Common myeloid progenitor, CD34-positive (primary cell): Measurements from ENCODE around the gene ROBO1.

Experiments
- CTCF ChIA-PET: fragments of 350-600 bp; sonication (Branson Sonifier 250); formaldehyde crosslinking; loops from one replicate; lab custom pipeline; 2021; ENCODE audit warnings: antibody characterized with exemption; lab: Charles Lee
- POLR2A ChIA-PET: fragments of 350-600 bp; sonication (Branson Sonifier 250); formaldehyde crosslinking; loops from one replicate; lab custom pipeline; 2021; ENCODE audit warnings: antibody characterized with exemption; lab: Charles Lee
- DNase-seq, 3 donors: peaks; one replicate each; pipeline versions ENCODE4 v3.0.0 to v3.0.0-alpha.2; 2013
- H3K27ac ChIP-seq, 2 experiments: 1 replicate in 1 of 2; 2 replicates in 1 of 2; pipeline ENCODE4 v1.7.0; 2013; ENCODE audit warnings: inconsistent platforms in 2 of 2, low read length in 2 of 2, mild to moderate bottlenecking in 2 of 2, low read depth in 1 of 2, moderate library complexity in 1 of 2; ENCODE audit not compliant: severe bottlenecking in 2 of 2, insufficient read depth in 1 of 2, poor library complexity in 1 of 2
- H3K27me3 ChIP-seq, 5 experiments: replicated peaks in 2 of 5; 1 replicate in 3 of 5; 2 replicates in 2 of 5; pipeline versions ENCODE4 v1.6.1 to v1.7.0; 2013; ENCODE audit warnings: low read length in 4 of 5, mild to moderate bottlenecking in 2 of 5, moderate library complexity in 2 of 5, inconsistent platforms in 1 of 5; ENCODE audit not compliant: insufficient read depth in 5 of 5, control insufficient read depth in 4 of 5
- H3K36me3 ChIP-seq, 4 experiments: 1 replicate in 2 of 4; 2 replicates in 2 of 4; pipeline versions ENCODE4 v1.6.1 to v1.7.0; 2013; ENCODE audit warnings: low read length in 3 of 4, control low read depth in 1 of 4, mild to moderate bottlenecking in 1 of 4; ENCODE audit not compliant: control insufficient read depth in 4 of 4, insufficient read depth in 4 of 4
- H3K4me1 ChIP-seq, 4 experiments: 1 replicate in 3 of 4; 2 replicates in 1 of 4; pipeline versions ENCODE4 v1.6.1 to v1.7.1; 2013; ENCODE audit warnings: low read length in 3 of 4, mild to moderate bottlenecking in 3 of 4, control low read depth in 1 of 4, inconsistent platforms in 1 of 4, moderate library complexity in 1 of 4; ENCODE audit not compliant: control insufficient read depth in 4 of 4, insufficient read depth in 4 of 4; ENCODE audit errors: control extremely low read depth in 1 of 4
- H3K4me3 ChIP-seq, 7 experiments: 1 replicate in 4 of 7; 2 replicates in 3 of 7; pipeline versions ENCODE4 v1.5.1 to v1.7.0; 2013; ENCODE audit warnings: mild to moderate bottlenecking in 7 of 7, low read length in 6 of 7, moderate library complexity in 6 of 7, inconsistent platforms in 2 of 7, low read depth in 2 of 7, control low read depth in 1 of 7; ENCODE audit not compliant: insufficient read depth in 4 of 7, control insufficient read depth in 1 of 7; ENCODE audit errors: extremely low read depth in 1 of 7
- H3K9me3 ChIP-seq, 5 experiments: 1 replicate in 4 of 5; 2 replicates in 1 of 5; pipeline versions ENCODE4 v1.6.1 to v1.7.1; 2013; ENCODE audit warnings: low read length in 4 of 5, mild to moderate bottlenecking in 2 of 5, inconsistent platforms in 1 of 5, low read depth in 1 of 5, moderate library complexity in 1 of 5; ENCODE audit not compliant: control insufficient read depth in 4 of 5, insufficient read depth in 2 of 5; ENCODE audit errors: control extremely low read depth in 1 of 5
- WGBS: methylation state at CpG from one replicate; pipeline ENCODE4 v1.1.5; 2013; ENCODE audit not compliant: insufficient coverage; 5-methylcytosine and 5-hydroxymethylcytosine counted together

Gene ROBO1

DNA sequence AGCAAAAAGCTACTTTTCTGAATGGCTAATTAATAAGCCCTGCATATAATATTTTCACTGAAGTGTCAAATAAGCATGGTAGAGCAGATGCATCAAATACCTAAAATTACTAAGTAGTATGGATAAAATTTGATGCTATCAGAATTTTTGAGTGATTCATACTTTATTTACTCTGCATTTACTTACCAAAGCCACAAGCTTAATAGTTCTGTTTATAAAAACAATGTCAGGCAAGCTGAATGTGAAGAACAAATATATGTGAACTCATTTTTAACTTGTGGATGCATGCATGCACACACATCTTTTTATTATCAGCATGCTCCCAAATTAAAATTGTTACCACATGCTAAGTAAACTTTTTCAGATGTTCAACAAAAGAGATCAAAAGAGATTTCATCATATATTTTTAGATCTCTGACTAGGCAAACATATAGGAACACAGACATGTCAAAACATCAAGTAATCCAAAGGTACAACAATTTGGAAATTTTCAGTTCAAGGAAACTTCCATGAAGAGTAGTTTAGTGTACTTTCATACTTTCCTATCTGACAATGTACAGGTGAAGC, 969.4 kb downstream of the ROBO1 start:
- POLR2A ChIA-PET, result no interaction called here
- Histone ChIP-seq H3K27ac (no peak overlapping the region), H3K4me3 (no peak overlapping the region), H3K4me1 (peaks cover 0 to 2% (median 0%) of the 10 kb centered on the region in 4 experiments), H3K36me3 (no peaks in the 10 kb centered on the region), H3K27me3 (no peaks in the 10 kb centered on the region), H3K9me3 (no peaks in the 10 kb centered on the region)
- CTCF ChIA-PET, result no interaction called here
- no peak for DNase-seq

DNA sequence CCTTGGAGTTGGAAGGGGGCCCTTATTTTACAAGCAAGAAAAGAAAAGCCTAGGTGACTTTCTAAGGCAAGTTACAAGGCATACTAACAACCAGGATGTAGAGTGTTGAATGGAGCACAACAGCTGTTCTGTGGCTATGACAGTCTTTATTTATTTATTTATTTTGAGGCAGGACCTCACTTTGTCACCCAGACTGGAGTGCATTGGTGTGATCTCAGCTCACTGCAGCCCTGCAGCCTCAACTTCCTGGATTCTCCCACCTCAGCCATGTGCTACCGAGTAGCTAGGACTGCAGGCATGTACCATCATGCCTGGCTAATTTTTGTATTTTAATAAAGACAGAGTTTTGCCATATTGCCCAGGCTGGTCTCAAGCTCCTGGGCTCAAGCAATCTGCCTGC, 973.4 kb downstream of the ROBO1 start:
- no peaks in the 10 kb centered on the region for H3K27me3 ChIP-seq
- H3K36me3 ChIP-seq, result no peaks in the 10 kb centered on the region
- no peak overlapping the region for H3K4me3 ChIP-seq
- no peaks in the 10 kb centered on the region for H3K9me3 ChIP-seq
- no peak for DNase-seq
- no peaks in the 10 kb centered on the region for H3K4me1 ChIP-seq
- no peak overlapping the region for H3K27ac ChIP-seq
- CTCF ChIA-PET, result no interaction called here
- WGBS, result no CpG with 5 or more reads among the region's 1 CpG
- POLR2A ChIA-PET, result no interaction called here

- H3K27ac ChIP-seq, result no peak overlapping the region
- no peaks in the 10 kb centered on the region for H3K4me1 ChIP-seq
- H3K9me3 ChIP-seq, result no peaks in the 10 kb centered on the region
- WGBS, result no CpG with 5 or more reads among the region's 1 CpG
- no peak overlapping the region for H3K4me3 ChIP-seq
- CTCF ChIA-PET, result no interaction called here
- DNase-seq, result no peak
- H3K27me3 ChIP-seq, result no peaks in the 10 kb centered on the region
- POLR2A ChIA-PET, result no interaction called here
- H3K36me3 ChIP-seq, result no peaks in the 10 kb centered on the region
Measured at GRCh38 chr3:78792733-78793132, 975.1 kb downstream of the ROBO1 start.

GRCh38 chr3:78792212-78792611, 975.6 kb downstream of the ROBO1 start:
- ChIA-PET POLR2A (no interaction called here), CTCF (no interaction called here)

DNA sequence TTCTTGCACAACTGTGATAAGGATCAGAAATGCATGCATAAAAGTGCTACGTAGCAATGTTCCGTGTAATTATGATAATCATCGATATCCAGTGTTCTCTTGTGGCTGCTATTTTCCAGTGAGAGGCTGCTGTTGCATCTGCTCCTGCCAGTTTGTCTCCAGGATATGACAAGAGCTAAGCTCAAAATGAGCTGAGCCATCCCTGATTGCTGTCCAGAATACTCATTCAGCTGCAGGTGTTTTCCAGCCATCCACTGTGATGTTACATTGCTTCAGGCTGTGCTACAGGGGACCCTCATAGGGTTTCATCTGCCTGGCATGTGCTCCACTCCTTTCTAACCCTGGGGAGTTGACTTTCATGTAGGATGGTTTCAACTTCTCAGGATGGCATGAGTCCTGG, 976.0 kb downstream of the ROBO1 start:
- no peak for DNase-seq
- H3K4me1 ChIP-seq, result no peaks in the 10 kb centered on the region
- no peaks in the 10 kb centered on the region for H3K36me3 ChIP-seq
- H3K9me3 ChIP-seq, result no peaks in the 10 kb centered on the region
- H3K27ac ChIP-seq, result no peak overlapping the region
- CTCF ChIA-PET, result no interaction called here
- WGBS, result 100% methylated on average over 1 of the region's 3 CpGs
- no peak overlapping the region for H3K4me3 ChIP-seq
- H3K27me3 ChIP-seq, result no peaks in the 10 kb centered on the region
- POLR2A ChIA-PET, result no interaction called here

More at GRCh38 chr3:78792212-78792611, 975.6 kb downstream of the ROBO1 start:
- WGBS, result no CpG with 5 or more reads among the region's 1 CpG
- DNase-seq, result no peak
- Histone ChIP-seq H3K9me3 (no peaks in the 10 kb centered on the region), H3K4me3 (no peak overlapping the region), H3K27ac (no peak overlapping the region), H3K4me1 (no peaks in the 10 kb centered on the region), H3K27me3 (no peaks in the 10 kb centered on the region), H3K36me3 (no peaks in the 10 kb centered on the region)

GRCh38 chr3:78788839-78789238, 979.0 kb downstream of the ROBO1 start:
- CTCF ChIA-PET, result no interaction called here
- Histone ChIP-seq H3K9me3 (no peaks in the 10 kb centered on the region), H3K27me3 (no peaks in the 10 kb centered on the region), H3K4me1 (no peaks in the 10 kb centered on the region), H3K4me3 (no peak overlapping the region), H3K36me3 (no peaks in the 10 kb centered on the region), H3K27ac (no peak overlapping the region)
- POLR2A ChIA-PET, result no interaction called here
- DNase-seq, result no peak
- WGBS, result no CpG with 5 or more reads among the region's 2 CpGs

- H3K9me3 ChIP-seq, result no peaks in the 10 kb centered on the region
- no peaks in the 10 kb centered on the region for H3K36me3 ChIP-seq
- H3K4me1 ChIP-seq, result no peaks in the 10 kb centered on the region
- no peak for DNase-seq
- no peak overlapping the region for H3K27ac ChIP-seq
- ChIA-PET POLR2A (no interaction called here), CTCF (no interaction called here)
- WGBS, result 100% methylated on average over 1 of the region's 1 CpG
- no peak overlapping the region for H3K4me3 ChIP-seq
- H3K27me3 ChIP-seq, result no peaks in the 10 kb centered on the region
Measured at GRCh38 chr3:78785004-78785403, 982.8 kb downstream of the ROBO1 start.
